ENCODE results near the gene IQGAP3. TPM values are rescaled to one million over a fixed set of nuclear protein-coding genes. Genes with fewer than 3 reads are reported as not detected.
A peak's percentile ranks its signal among the peaks of the same experiment; 100 is the strongest.

Gene IQGAP3
- total RNA-seq, 1 donor from 2014 or later = 1.3 TPM

GRCh38 chr1:156543066-156543465, 29.3 kb downstream of the IQGAP3 start:
- no peak overlapping the region for H3K27ac ChIP-seq
- H3K27me3 ChIP-seq = no peaks in the 10 kb centered on the region
- no peaks in the 10 kb centered on the region for H3K36me3 ChIP-seq
- intact Hi-C loops (cut with DNase I) = no loop called here
- DNase-seq (peak; percentile 10), ATAC-seq (no peak)
- no peaks in the 10 kb centered on the region for H3K9me3 ChIP-seq
- H3K4me3 ChIP-seq = no peak overlapping the region
- no peaks in the 10 kb centered on the region for H3K4me1 ChIP-seq
- no peak for TF ChIP-seq CTCF (IDR thresholded peaks at IDR 0.05)

GRCh38 chr1:156540955-156541354, 31.4 kb downstream of the IQGAP3 start:
- no peak for TF ChIP-seq CTCF (IDR thresholded peaks at IDR 0.05)
- Histone ChIP-seq H3K36me3 (no peaks in the 10 kb centered on the region), H3K4me1 (no peaks in the 10 kb centered on the region), H3K9me3 (no peaks in the 10 kb centered on the region), H3K27me3 (no peaks in the 10 kb centered on the region), H3K4me3 (no peak overlapping the region), H3K27ac (no peak overlapping the region)
- ATAC-seq (peak; percentile 74), DNase-seq (peak; percentile 21)
- intact Hi-C loops (cut with DNase I) = no loop called here

GRCh38 chr1:156539818-156540355, 32.5 kb downstream of the IQGAP3 start:
- intact Hi-C loops (cut with DNase I) = no loop called here
- ATAC-seq = peak; percentile 62

GRCh38 chr1:156538711-156539440, 33.5 kb downstream of the IQGAP3 start:
- Histone ChIP-seq H3K4me3 (no peak overlapping the region), H3K27ac (no peak overlapping the region), H3K4me1 (no peaks in the 10 kb centered on the region), H3K36me3 (no peaks in the 10 kb centered on the region), H3K9me3 (no peaks in the 10 kb centered on the region), H3K27me3 (no peaks in the 10 kb centered on the region)
- DNase-seq (no peak), ATAC-seq (no peak)
- intact Hi-C loops (cut with DNase I) = no loop called here
- no peak for TF ChIP-seq CTCF (IDR thresholded peaks at IDR 0.05)

More at GRCh38 chr1:156539818-156540355, 32.5 kb downstream of the IQGAP3 start:
- Histone ChIP-seq H3K4me3 (no peak overlapping the region), H3K27me3 (no peaks in the 10 kb centered on the region), H3K27ac (no peak overlapping the region), H3K4me1 (no peaks in the 10 kb centered on the region), H3K36me3 (no peaks in the 10 kb centered on the region), H3K9me3 (no peaks in the 10 kb centered on the region)
- DNase-seq = no peak
- no peak for TF ChIP-seq CTCF (IDR thresholded peaks at IDR 0.05)

- Histone ChIP-seq H3K27me3 (no peaks in the 10 kb centered on the region), H3K36me3 (no peaks in the 10 kb centered on the region), H3K4me1 (no peaks in the 10 kb centered on the region), H3K4me3 (no peak overlapping the region), H3K9me3 (no peaks in the 10 kb centered on the region), H3K27ac (no peak overlapping the region)
- no peak for TF ChIP-seq CTCF (IDR thresholded peaks at IDR 0.05)
- ATAC-seq (no peak), DNase-seq (peak; percentile 58)
- intact Hi-C loops (cut with DNase I) = no loop called here
Observed at GRCh38 chr1:156537027-156537426, 35.3 kb downstream of the IQGAP3 start.

Data from upper lobe of right lung (tissue), 1 donor.